T-helper 1 cell treated with Interleukin-12 subunit alpha and Interleukin-12 subunit beta and Interleukin-4 antibody, amounts not matched to agents 30 ng/mL and 1 ng/mL, for 36 hours (primary cell): Measurements from ENCODE around the gene FADS1. TPM values are rescaled to one million over a fixed set of nuclear protein-coding genes. Genes with fewer than 3 reads are reported as not detected.

ENCODE experiments used
- intact Hi-C: fragments of 100-400 bp; cut with micrococcal nuclease; formaldehyde crosslinking; loops from one replicate; pipeline ENCODE4 v1.15.1; 2024
- total RNA-seq: library from RNA; stranded (reverse); gene quantifications from 2 replicates; pipeline ENCODE4 v1.2.3, GENCODE V29; 2022

The FADS1 gene
- total RNA-seq, 1 donor from 2014 or later: 70.0 TPM

DNA sequence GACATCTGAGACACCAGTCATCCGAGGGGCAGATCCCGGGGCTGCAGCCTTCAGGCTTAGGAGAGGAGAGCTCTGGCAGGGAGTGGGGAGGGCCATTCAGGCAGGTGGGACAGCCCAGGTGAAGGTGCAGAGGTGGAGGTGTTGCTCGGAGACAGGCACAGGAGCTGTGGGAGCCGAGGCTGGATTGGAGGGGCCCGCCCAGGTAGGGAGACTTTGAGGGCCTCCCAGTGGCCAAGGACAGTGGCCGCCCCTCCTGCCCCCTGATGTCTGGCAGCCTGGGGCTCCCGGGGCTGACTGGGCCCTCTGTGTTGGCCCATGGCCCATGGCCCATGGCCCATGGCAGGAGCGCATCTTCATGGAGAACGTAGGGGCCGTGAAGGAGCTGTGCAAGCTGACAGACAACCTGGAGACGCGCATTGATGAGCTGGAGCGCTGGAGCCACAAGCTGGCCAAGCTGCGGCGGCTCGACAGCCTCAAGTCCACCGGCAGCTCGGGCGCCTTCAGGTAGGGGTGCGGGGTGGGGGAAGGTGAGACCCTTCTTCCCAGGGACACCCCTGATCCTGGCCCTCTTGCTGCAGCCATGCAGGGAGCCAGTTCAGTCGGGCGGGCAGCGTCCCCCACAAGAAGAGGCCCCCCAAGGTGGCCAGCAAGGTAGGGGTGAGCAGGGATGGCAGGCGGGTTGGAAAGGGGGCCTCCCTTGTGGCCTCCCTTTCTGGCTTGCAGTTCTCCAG lies 37.7 kb downstream of the FADS1 start:
- intact Hi-C loops: no loop called here

DNA sequence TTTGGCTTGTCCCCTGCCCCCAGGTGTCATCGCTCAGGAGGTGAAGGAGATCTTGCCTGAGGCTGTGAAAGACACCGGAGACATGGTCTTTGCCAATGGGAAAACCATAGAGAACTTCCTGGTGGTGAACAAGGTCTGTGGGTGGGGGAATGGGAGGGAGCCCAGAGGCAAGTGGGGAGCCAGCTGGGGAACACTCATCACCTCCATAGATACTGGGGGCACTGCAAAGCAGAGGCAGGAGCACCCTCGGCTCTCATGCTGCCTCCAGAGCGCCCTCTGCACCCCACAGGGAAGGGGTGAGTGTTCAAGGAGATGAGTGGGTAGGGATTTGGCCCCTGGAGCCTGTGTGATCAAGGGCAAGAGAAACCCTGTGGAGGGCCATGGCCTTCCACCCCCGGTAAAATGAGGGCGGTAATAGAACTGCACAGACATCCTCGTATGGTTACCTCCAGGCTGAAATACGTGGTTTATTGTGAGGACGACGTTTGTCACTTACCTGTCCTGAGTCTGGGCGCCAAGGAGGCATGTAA lies 38.4 kb downstream of the FADS1 start:
- intact Hi-C loops: no loop called here

- intact Hi-C loops: loop anchor here (1.0 kb wide), 2 partner anchors 15 to 81 kb away; partner anchors contain the start of genes FEN1 and TMEM258
These were observed 39.3 kb downstream of the FADS1 start for GRCh38 chr11:61777234-61778090.

- intact Hi-C loops: loop anchor here (1.0 kb wide), 3 partner anchors 16 to 80 kb away; partner anchors contain the start of genes FEN1, MYRF and TMEM258
These were observed 40.2 kb downstream of the FADS1 start for GRCh38 chr11:61776561-61777075.

- intact Hi-C loops: loop anchor here (1.0 kb wide), 1 partner anchor 24 kb away; the partner anchor contains the start of gene MYRF
These were observed 40.9 kb downstream of the FADS1 start for GRCh38 chr11:61775606-61776554.

DNA sequence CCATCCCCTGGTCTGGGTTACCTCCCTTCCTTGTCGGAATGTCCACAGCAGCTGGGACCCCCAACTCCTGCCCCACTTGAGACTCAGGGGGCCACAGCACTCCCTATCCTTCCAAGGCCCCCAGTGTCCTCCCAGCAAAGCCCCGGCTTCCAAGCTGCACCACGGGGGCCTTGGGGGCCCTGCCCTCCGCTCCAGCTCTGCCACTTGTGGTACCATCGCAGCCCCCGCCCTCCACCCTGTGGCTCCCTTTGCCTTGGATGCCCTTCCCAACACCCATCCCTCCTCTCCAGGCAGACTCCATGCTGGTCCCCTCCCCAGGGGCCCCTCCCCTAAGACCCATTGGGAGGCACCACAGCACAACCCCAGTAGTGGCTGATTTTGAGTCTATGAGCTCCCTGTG lies 41.7 kb downstream of the FADS1 start:
- intact Hi-C loops: no loop called here

GRCh38 chr11:61774411-61774810 lies 42.4 kb downstream of the FADS1 start:
- intact Hi-C loops: no loop called here

DNA sequence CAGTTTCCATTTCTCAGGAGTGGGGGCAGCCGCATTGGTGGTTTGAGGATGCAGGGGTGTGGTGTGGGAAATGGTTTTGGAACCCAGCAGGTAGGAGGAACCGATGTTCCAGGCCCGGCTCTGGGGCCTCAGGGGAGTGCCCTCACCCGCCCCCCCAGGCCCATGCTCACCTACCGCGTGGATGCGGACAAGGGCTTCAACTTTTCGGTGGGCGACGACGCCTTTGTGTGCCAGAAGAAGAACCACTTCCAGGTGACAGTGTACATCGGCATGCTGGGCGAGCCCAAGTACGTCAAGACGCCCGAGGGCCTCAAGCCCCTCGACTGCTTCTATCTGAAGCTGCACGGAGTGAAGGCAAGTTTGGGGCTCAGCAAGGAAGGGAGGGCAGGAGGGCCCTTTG lies 43.0 kb downstream of the FADS1 start:
- intact Hi-C loops: no loop called here

DNA sequence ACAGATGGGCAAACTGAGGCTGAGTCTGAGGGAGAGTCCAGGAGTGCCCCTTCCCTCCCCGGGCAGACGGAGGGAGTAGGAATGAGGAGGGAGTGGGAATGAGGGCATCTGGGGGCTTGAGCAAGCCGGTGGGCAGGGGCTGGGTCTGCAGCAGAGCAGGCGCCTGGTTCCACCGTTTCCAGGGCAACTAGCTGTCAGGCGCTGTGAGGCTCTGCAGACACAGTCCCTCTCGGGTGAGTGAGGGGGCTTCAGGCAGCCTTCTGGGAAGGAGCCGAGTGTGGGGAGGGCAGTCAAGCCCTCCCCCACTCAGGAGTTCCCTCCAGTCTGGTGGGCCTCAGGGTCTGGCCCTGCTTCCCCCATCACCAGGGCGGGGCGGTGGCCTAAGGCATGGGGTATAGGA lies 43.4 kb downstream of the FADS1 start:
- intact Hi-C loops: no loop called here

DNA sequence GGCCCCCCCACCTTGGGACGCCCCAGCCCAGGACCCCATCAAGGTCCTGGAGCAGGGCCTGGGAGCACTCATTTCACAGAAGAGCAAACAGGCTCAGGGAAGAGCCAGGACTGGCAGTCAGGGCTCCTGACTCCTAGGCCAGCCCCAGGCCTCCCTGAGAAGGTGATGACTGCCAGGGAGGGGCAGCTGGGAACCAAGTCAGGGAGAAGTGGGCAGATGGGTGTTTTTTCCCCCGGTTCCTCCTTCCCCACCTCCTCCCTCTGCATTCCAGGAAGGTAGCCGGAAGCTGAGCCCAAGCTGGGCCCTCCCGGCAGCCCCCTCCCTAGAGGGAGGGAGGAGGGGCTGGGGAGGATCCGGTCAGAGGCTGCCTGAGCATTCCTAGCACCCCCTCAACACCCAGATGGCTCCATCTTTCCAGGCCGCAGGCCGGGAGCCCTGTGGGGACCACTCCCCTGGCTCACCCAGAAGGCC lies 44.8 kb downstream of the FADS1 start:
- intact Hi-C loops: no loop called here

- intact Hi-C loops: no loop called here
These were observed 45.5 kb downstream of the FADS1 start for GRCh38 chr11:61771195-61771894.

- intact Hi-C loops: no loop called here
These were observed 46.7 kb downstream of the FADS1 start for GRCh38 chr11:61769946-61770683.

GRCh38 chr11:61769169-61769920 lies 47.5 kb downstream of the FADS1 start:
- intact Hi-C loops: no loop called here

DNA sequence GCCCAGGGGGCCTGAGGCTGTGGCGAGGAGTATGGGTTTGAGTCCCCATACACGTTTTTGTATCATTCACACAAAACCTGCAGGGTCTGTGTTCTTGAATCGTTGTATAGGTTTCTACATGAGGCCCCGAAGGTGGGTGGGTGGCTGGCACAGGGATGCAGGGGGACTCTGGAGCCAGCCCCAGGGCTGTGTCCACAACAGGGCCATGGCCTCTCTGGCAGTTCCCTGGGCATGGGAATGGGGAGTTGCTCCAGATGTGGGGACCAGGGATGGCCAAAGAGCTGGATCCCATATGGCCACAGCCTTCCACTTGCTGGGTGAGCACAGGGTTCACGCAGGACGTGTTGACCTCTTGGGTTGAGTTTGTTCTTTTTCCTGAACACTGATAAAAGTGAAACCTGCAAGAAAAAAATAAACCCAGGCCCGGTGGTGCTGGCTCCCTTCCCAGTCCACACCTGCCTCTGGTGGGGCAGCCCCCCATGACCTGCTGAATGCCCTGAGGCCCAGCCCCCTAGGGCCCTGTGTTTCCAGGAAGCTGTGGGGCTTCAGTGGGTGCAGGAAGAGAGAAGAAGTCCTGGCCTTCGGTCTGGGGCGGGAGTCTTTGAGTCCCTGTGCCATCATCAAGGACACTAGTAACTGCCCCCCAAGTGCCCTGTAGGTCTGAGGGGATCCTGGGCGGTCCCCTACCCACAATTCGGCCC lies 48.3 kb downstream of the FADS1 start:
- intact Hi-C loops: no loop called here

DNA sequence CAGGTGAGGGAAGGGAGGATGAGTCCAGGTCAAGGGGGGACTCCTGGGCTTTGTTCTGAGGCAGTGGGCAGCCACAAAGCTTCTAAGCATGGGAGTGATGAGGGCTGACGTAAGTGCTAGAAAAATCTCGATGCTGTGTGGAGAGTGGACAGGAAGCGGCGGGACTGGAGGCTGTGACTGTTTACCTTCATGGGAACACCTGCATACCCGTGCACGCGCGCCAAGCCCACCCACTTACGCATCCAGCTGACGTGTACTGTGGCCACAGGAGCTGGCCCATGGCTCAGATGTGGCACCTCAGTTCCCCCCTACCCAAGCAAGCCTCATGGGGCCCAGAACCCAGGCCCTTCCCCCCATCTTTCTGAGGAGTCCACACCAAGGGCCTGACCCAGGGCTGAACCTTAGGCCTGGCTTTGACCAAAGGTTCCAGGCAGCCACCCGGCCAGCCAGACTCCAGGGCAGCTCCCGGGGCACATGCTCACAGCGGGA lies 50.4 kb downstream of the FADS1 start:
- intact Hi-C loops: no loop called here

DNA sequence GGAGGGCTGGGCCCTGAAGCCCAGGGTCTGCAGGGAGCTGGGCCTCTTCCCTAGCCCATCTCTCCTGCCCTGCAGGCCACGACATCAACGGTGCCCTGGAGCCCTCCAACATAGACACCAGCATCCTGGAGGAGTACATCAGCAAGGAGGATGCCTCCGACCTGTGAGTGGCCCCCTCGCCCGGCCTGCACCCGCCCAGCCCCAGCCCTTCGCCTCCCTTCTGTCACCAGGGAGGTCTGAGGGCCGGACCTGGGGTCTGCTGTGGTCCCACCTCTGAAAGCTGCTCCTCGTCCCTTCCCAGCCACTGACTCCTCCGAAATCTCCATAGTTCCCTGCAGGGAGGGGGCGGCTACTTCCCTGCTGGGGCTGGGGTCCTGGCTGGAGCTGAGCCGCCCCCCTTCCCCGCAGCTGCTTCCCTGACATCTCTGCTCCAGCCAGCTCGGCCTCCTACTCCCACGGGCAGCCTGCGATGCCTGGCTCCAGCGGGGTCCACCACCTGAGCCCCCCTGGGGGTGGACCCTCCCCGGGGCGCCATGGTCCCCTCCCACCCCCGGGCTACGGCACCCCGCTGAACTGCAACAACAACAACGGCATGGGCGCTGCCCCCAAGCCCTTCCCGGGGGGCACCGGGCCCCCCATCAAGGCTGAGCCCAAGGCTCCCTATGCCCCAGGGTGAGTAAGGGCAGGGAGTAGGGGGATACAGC lies 51.1 kb downstream of the FADS1 start:
- intact Hi-C loops: no loop called here

GRCh38 chr11:61764606-61765260 lies 52.1 kb downstream of the FADS1 start:
- intact Hi-C loops: no loop called here
